ENCODE results near the gene MUC5AC. TPM values are rescaled to one million over a fixed set of nuclear protein-coding genes. Genes with fewer than 3 reads are reported as not detected.
"Not testable (repeated sequence)": the region's sequence is repeated elsewhere in the genome, so short reads cannot be mapped to it uniquely, and the experiment has no call there.

MUC5AC gene
- total RNA-seq, 2 donors from 2014 or later, result not detected

GRCh38 chr11:1138097-1138496 lies 19.7 kb upstream of the MUC5AC start:
- DNase-seq (ENCODE audit: low spot score), result peak; percentile 31
- intact Hi-C loops (cut with DNase I), result no loop called here

- intact Hi-C loops (cut with DNase I), result no loop called here
- peak; percentile 37 for DNase-seq (ENCODE audit: low spot score)
Observed at GRCh38 chr11:1139441-1140083, 18.2 kb upstream of the MUC5AC start.

- intact Hi-C loops (cut with DNase I), result no loop called here
- peak; percentile 64 for DNase-seq (ENCODE audit: low spot score)
Observed at GRCh38 chr11:1140642-1141490, 16.9 kb upstream of the MUC5AC start.

- intact Hi-C loops (cut with DNase I), result no loop called here
- DNase-seq (ENCODE audit: low spot score), result peak; percentile 51
Observed at GRCh38 chr11:1146365-1146764, 11.4 kb upstream of the MUC5AC start.

- peak; percentile 18 for DNase-seq (ENCODE audit: low spot score)
- intact Hi-C loops (cut with DNase I), result no loop called here
Observed at GRCh38 chr11:1147792-1148191, 10.0 kb upstream of the MUC5AC start.

GRCh38 chr11:1148752-1149180 lies 9.0 kb upstream of the MUC5AC start:
- peak; percentile 52 for DNase-seq (ENCODE audit: low spot score)
- intact Hi-C loops (cut with DNase I), result no loop called here

- intact Hi-C loops (cut with DNase I), result no loop called here
- peak; percentile 45 for DNase-seq (ENCODE audit: low spot score)
Observed at GRCh38 chr11:1149545-1149944, 8.2 kb upstream of the MUC5AC start.

- intact Hi-C loops (cut with DNase I), result no loop called here
- peak; percentile 77 for DNase-seq (ENCODE audit: low spot score)
Observed at GRCh38 chr11:1150116-1150515, 7.6 kb upstream of the MUC5AC start.

GRCh38 chr11:1150769-1151365 lies 6.9 kb upstream of the MUC5AC start:
- peak; percentile 75 for DNase-seq (ENCODE audit: low spot score)

GRCh38 chr11:1151366-1152315 lies 6.1 kb upstream of the MUC5AC start:
- intact Hi-C loops (cut with DNase I), result no loop called here
- peak; percentile 79 for DNase-seq (ENCODE audit: low spot score)

More at GRCh38 chr11:1150769-1151365, 6.9 kb upstream of the MUC5AC start:
- intact Hi-C loops (cut with DNase I), result no loop called here

GRCh38 chr11:1152316-1153104 lies 5.2 kb upstream of the MUC5AC start:
- peak; percentile 81 for DNase-seq (ENCODE audit: low spot score)
- intact Hi-C loops (cut with DNase I), result no loop called here

GRCh38 chr11:1153105-1153950 lies 4.4 kb upstream of the MUC5AC start:
- intact Hi-C loops (cut with DNase I), result no loop called here
- DNase-seq (ENCODE audit: low spot score), result peak; percentile 68

GRCh38 chr11:1153951-1154493 lies 3.7 kb upstream of the MUC5AC start:
- DNase-seq (ENCODE audit: low spot score), result peak; percentile 94
- intact Hi-C loops (cut with DNase I), result no loop called here

- DNase-seq (ENCODE audit: low spot score); intact Hi-C loops (cut with DNase I): not testable (repeated sequence)
Observed at GRCh38 chr11:1154656-1155055, 3.1 kb upstream of the MUC5AC start.

GRCh38 chr11:1155274-1155693 lies 2.5 kb upstream of the MUC5AC start:
- no peak for DNase-seq (ENCODE audit: low spot score)
- intact Hi-C loops (cut with DNase I), result no loop called here

GRCh38 chr11:1156506-1157340 lies 1.0 kb upstream of the MUC5AC start:
- intact Hi-C loops (cut with DNase I), result no loop called here
- DNase-seq (ENCODE audit: low spot score), result peak; percentile 44

GRCh38 chr11:1157341-1157644 lies 460 bp upstream of the MUC5AC start:
- DNase-seq (ENCODE audit: low spot score), result no peak
- intact Hi-C loops (cut with DNase I), result no loop called here
